ENCODE measurements around the gene PCDHGA11. TPM values are rescaled to one million over a fixed set of nuclear protein-coding genes. Genes with fewer than 3 reads are reported as not detected.

PCDHGA11 gene
- total RNA-seq, result 19.0 TPM

GRCh38 chr5:141420855-141421488, at the start of gene PCDHGA11:
TSS of gene PCDHGA11 (plus strand) at chr5:141421051. CDS start at chr5:141421228, 177 bp downstream.

GRCh38 chr5:141373673-141374317, 47.1 kb upstream of the PCDHGA11 start, which contains the start of gene PCDHGA6:
TSS of gene PCDHGA6 (plus strand) at chr5:141373891. CDS start at chr5:141374084, 193 bp downstream.

GRCh38 chr5:141382469-141383294, 38.2 kb upstream of the PCDHGA11 start, which contains the start of gene PCDHGA7:
TSS of gene PCDHGA7 (plus strand) at chr5:141382742. CDS start at chr5:141382900, 158 bp downstream.

GRCh38 chr5:141387557-141388311, 33.1 kb upstream of the PCDHGA11 start, which contains the start of gene PCDHGB4:
TSS of gene PCDHGB4 (plus strand) at chr5:141387698. CDS start at chr5:141387885, 187 bp downstream.

GRCh38 chr5:141392429-141393198, 28.2 kb upstream of the PCDHGA11 start, which contains the start of gene PCDHGA8:
TSS of gene PCDHGA8 (plus strand) at chr5:141392633. CDS start at chr5:141392814, 181 bp downstream.

GRCh38 chr5:141397756-141398551, 22.9 kb upstream of the PCDHGA11 start, which contains the start of gene PCDHGB5:
TSS of gene PCDHGB5 (plus strand) at chr5:141397947. CDS start at chr5:141398128, 181 bp downstream.

GRCh38 chr5:141402553-141403243, 18.2 kb upstream of the PCDHGA11 start, which contains the start of gene PCDHGA9:
TSS of gene PCDHGA9 (plus strand) at chr5:141402778. CDS start at chr5:141402953, 175 bp downstream.

GRCh38 chr5:141407790-141408505, 12.9 kb upstream of the PCDHGA11 start, which contains the start of gene PCDHGB6:
TSS of gene PCDHGB6 (plus strand) at chr5:141408021. CDS start at chr5:141408203, 182 bp downstream.

GRCh38 chr5:141412854-141413539, 7.9 kb upstream of the PCDHGA11 start, which contains the start of gene PCDHGA10:
TSS of gene PCDHGA10 (plus strand) at chr5:141412987. CDS start at chr5:141413176, 189 bp downstream.

GRCh38 chr5:141417494-141418172, 3.2 kb upstream of the PCDHGA11 start, which contains the start of gene PCDHGB7:
TSS of gene PCDHGB7 (plus strand) at chr5:141417677. CDS start at chr5:141417860, 183 bp downstream.

GRCh38 chr5:141430332-141431113, 9.7 kb downstream of the PCDHGA11 start, which contains the start of gene PCDHGA12:
TSS of gene PCDHGA12 (plus strand) at chr5:141430507. CDS start at chr5:141430760, 253 bp downstream.

Other genes with a start within 250 kb of the PCDHGA11 start
- gene PCDHB7, start 248.4 kb upstream of the PCDHGA11 start, total RNA-seq, result 7.9 TPM
- 3.4 TPM for gene PCDHB8, start 243.3 kb upstream of the PCDHGA11 start, total RNA-seq
- 9.2 TPM for gene PCDHB16, start 238.7 kb upstream of the PCDHGA11 start, total RNA-seq
- gene PCDHB9, start 233.9 kb upstream of the PCDHGA11 start, total RNA-seq, result 5.9 TPM
- 12.9 TPM for gene PCDHB10, start 228.7 kb upstream of the PCDHGA11 start, total RNA-seq
- gene PCDHB11, start 221.4 kb upstream of the PCDHGA11 start, total RNA-seq, result 9.5 TPM
- gene PCDHB12, start 212.3 kb upstream of the PCDHGA11 start, total RNA-seq, result 15.0 TPM
- gene PCDHB13, start 207.1 kb upstream of the PCDHGA11 start, total RNA-seq, result 11.2 TPM
- gene PCDHB14, start 197.7 kb upstream of the PCDHGA11 start, total RNA-seq, result 13.5 TPM
- gene PCDHB15, start 175.7 kb upstream of the PCDHGA11 start, total RNA-seq, result 14.5 TPM
- not detected for gene SLC25A2, start 117.0 kb upstream of the PCDHGA11 start, total RNA-seq
- gene TAF7, start 100.3 kb upstream of the PCDHGA11 start, total RNA-seq, result 133 TPM
- 1.8 TPM for gene PCDHGA1, start 90.5 kb upstream of the PCDHGA11 start, total RNA-seq
- 15.8 TPM for gene PCDHGA2, start 82.3 kb upstream of the PCDHGA11 start, total RNA-seq
- gene PCDHGA3, start 77.2 kb upstream of the PCDHGA11 start, total RNA-seq, result 7.5 TPM
- 10.9 TPM for gene PCDHGB1, start 71.0 kb upstream of the PCDHGA11 start, total RNA-seq
- 11.1 TPM for gene PCDHGA4, start 66.0 kb upstream of the PCDHGA11 start, total RNA-seq
- gene PCDHGB2, start 61.1 kb upstream of the PCDHGA11 start, total RNA-seq, result 14.6 TPM
- gene PCDHGA5, start 56.9 kb upstream of the PCDHGA11 start, total RNA-seq, result 10.6 TPM
- 14.2 TPM for gene PCDHGB3, start 50.8 kb upstream of the PCDHGA11 start, total RNA-seq
- gene PCDHGA6, start 47.2 kb upstream of the PCDHGA11 start, total RNA-seq, result 13.2 TPM
- 11.2 TPM for gene PCDHGA7, start 38.3 kb upstream of the PCDHGA11 start, total RNA-seq
- 20.7 TPM for gene PCDHGB4, start 33.4 kb upstream of the PCDHGA11 start, total RNA-seq
- 10.1 TPM for gene PCDHGA8, start 28.4 kb upstream of the PCDHGA11 start, total RNA-seq
- 23.4 TPM for gene PCDHGB5, start 23.1 kb upstream of the PCDHGA11 start, total RNA-seq
- 21.7 TPM for gene PCDHGA9, start 18.3 kb upstream of the PCDHGA11 start, total RNA-seq
- 15.1 TPM for gene PCDHGB6, start 13.0 kb upstream of the PCDHGA11 start, total RNA-seq
- gene PCDHGA10, start 8.1 kb upstream of the PCDHGA11 start, total RNA-seq, result 15.6 TPM
- gene PCDHGB7, start 3.4 kb upstream of the PCDHGA11 start, total RNA-seq, result 26.6 TPM
- gene PCDHGA12, start 9.5 kb downstream of the PCDHGA11 start, total RNA-seq, result 12.6 TPM
- gene PCDHGC3, start 54.9 kb downstream of the PCDHGA11 start, total RNA-seq, result 79.3 TPM
- 25.1 TPM for gene PCDHGC4, start 64.0 kb downstream of the PCDHGA11 start, total RNA-seq
- 6.6 TPM for gene PCDHGC5, start 68.0 kb downstream of the PCDHGA11 start, total RNA-seq
- 28.9 TPM for gene DIAPH1, start 197.9 kb downstream of the PCDHGA11 start, total RNA-seq
- 51.2 TPM for gene HDAC3, start 215.8 kb downstream of the PCDHGA11 start, total RNA-seq
- 4.0 TPM for gene RELL2, start 215.9 kb downstream of the PCDHGA11 start, total RNA-seq
- gene FCHSD1, start 230.4 kb downstream of the PCDHGA11 start, total RNA-seq, result 20.8 TPM

Measured in camera-type eye (tissue), 1 donor.